GM18858 (cell line): ENCODE data around the gene FBXO47.
"Not testable (repeated sequence)": the region's sequence is repeated elsewhere in the genome, so short reads cannot be mapped to it uniquely, and the experiment has no call there.

Experiments used
- ATAC-seq: cut with Tn5 transposase; IDR thresholded peaks from one replicate; pipeline ENCODE4 v1.9.1; 2021; ENCODE audit not compliant: unreplicated experiment

Gene FBXO47

GRCh38 chr17:38981636-38982035, 14.4 kb upstream of the FBXO47 start:
- no peak for ATAC-seq

- ATAC-seq: no peak
Measured at GRCh38 chr17:38980490-38981217, 13.5 kb upstream of the FBXO47 start.

GRCh38 chr17:38978180-38978579, 11.0 kb upstream of the FBXO47 start:
- ATAC-seq: no peak

- not testable (repeated sequence) for ATAC-seq
Measured at GRCh38 chr17:38976187-38976551, 9.0 kb upstream of the FBXO47 start.

- ATAC-seq: no peak
Measured at GRCh38 chr17:38970804-38971203, 3.6 kb upstream of the FBXO47 start.

- ATAC-seq: no peak
Measured at GRCh38 chr17:38970128-38970527, 2.9 kb upstream of the FBXO47 start.

GRCh38 chr17:38969281-38969680, 2.1 kb upstream of the FBXO47 start:
- ATAC-seq: no peak

- no peak for ATAC-seq
Measured at GRCh38 chr17:38961413-38961812, 5.8 kb downstream of the FBXO47 start.

GRCh38 chr17:38960402-38960801, 6.8 kb downstream of the FBXO47 start:
- ATAC-seq: no peak

GRCh38 chr17:38959508-38959907, 7.7 kb downstream of the FBXO47 start:
- no peak for ATAC-seq

GRCh38 chr17:38958756-38959155, 8.4 kb downstream of the FBXO47 start:
- no peak for ATAC-seq

- no peak for ATAC-seq
Measured at GRCh38 chr17:38958326-38958725, 8.9 kb downstream of the FBXO47 start.

GRCh38 chr17:38953800-38954199, 13.4 kb downstream of the FBXO47 start:
- not testable (repeated sequence) for ATAC-seq

GRCh38 chr17:38947189-38947588, 20.0 kb downstream of the FBXO47 start:
- no peak for ATAC-seq

GRCh38 chr17:38943607-38944006, 23.6 kb downstream of the FBXO47 start:
- ATAC-seq: no peak

- no peak for ATAC-seq
Measured at GRCh38 chr17:38942696-38943334, 24.4 kb downstream of the FBXO47 start.

GRCh38 chr17:38940404-38940803, 26.8 kb downstream of the FBXO47 start:
- no peak for ATAC-seq

GRCh38 chr17:38939987-38940386, 27.2 kb downstream of the FBXO47 start:
- ATAC-seq: no peak

- not testable (repeated sequence) for ATAC-seq
Measured at GRCh38 chr17:38933962-38934361, 33.2 kb downstream of the FBXO47 start.

GRCh38 chr17:38930782-38931181, 36.4 kb downstream of the FBXO47 start:
- not testable (repeated sequence) for ATAC-seq

- ATAC-seq: no peak
Measured at GRCh38 chr17:38926293-38927070, 40.7 kb downstream of the FBXO47 start.
